Endodermal cell (in vitro differentiated cells): ENCODE measurements around the gene BTD. TPM values are rescaled to one million over a fixed set of nuclear protein-coding genes. Genes with fewer than 3 reads are reported as not detected.
A peak's percentile ranks its signal among the peaks of the same experiment; 100 is the strongest.
"Not testable (repeated sequence)": the region's sequence is repeated elsewhere in the genome, so short reads cannot be mapped to it uniquely, and the experiment has no call there.

Experiments
- DNase-seq: peaks from one replicate; pipeline ENCODE4 v3.0.0-alpha.2; 2017
- H3K27ac ChIP-seq: 2 replicates; pipeline ENCODE4 v1.5.1; 2013; ENCODE audit warnings: mild to moderate bottlenecking, low read depth, low read length, moderate library complexity
- H3K27me3 ChIP-seq: 2 replicates; pipeline ENCODE4 v1.6.1; 2013; ENCODE audit warnings: mild to moderate bottlenecking, low read length, moderate library complexity; ENCODE audit not compliant: insufficient read depth, control insufficient read depth, poor library complexity, severe bottlenecking
- H3K36me3 ChIP-seq: 2 replicates; pipeline ENCODE4 v1.7.0; 2013; ENCODE audit warnings: mild to moderate bottlenecking, low read length, moderate library complexity; ENCODE audit not compliant: control insufficient read depth, insufficient read depth
- H3K4me1 ChIP-seq: one replicate; pipeline ENCODE4 v1.7.0; 2013; ENCODE audit warnings: low read length; ENCODE audit not compliant: control insufficient read depth, insufficient read depth
- H3K4me3 ChIP-seq: 2 replicates; pipeline ENCODE4 v1.5.1; 2013; ENCODE audit warnings: mild to moderate bottlenecking, low read length, moderate library complexity
- H3K9ac ChIP-seq: 2 replicates; pipeline ENCODE4 v1.6.1; 2013; ENCODE audit warnings: mild to moderate bottlenecking, low read length, moderate library complexity; ENCODE audit not compliant: poor library complexity, severe bottlenecking; ENCODE audit errors: extremely low read depth
- H3K9me3 ChIP-seq: 2 replicates; pipeline ENCODE4 v1.6.1; 2013; ENCODE audit warnings: mild to moderate bottlenecking, low read length, moderate library complexity; ENCODE audit not compliant: control insufficient read depth
- H3K27ac Mint-ChIP-seq: 2 replicates; pipeline ENCODE4 v1.8.0; 2020; ENCODE audit warnings: mixed read lengths
- H3K27me3 Mint-ChIP-seq: 2 replicates; pipeline ENCODE4 v1.8.0; 2021; ENCODE audit warnings: mild to moderate bottlenecking, mixed read lengths; ENCODE audit not compliant: insufficient read depth
- H3K36me3 Mint-ChIP-seq: 2 replicates; pipeline ENCODE4 v1.8.0; 2020; ENCODE audit warnings: low read depth, mixed read lengths
- H3K4me1 Mint-ChIP-seq: 2 replicates; pipeline ENCODE4 v1.8.0; 2020; ENCODE audit warnings: mixed read lengths
- H3K4me3 Mint-ChIP-seq: 2 replicates; pipeline ENCODE4 v1.8.0; 2020; ENCODE audit warnings: mild to moderate bottlenecking, moderate library complexity, mixed read lengths
- H3K9me3 Mint-ChIP-seq: 2 replicates; pipeline ENCODE4 v1.8.0; 2020; ENCODE audit warnings: mild to moderate bottlenecking, mixed read lengths
- CTCF ChIP-seq: fragments of 200-600 bp; sonication (generic); conservative IDR thresholded peaks from 2 replicates; pipeline ENCODE4 v1.5.0; 2021; ENCODE audit warnings: antibody characterized with exemption, mild to moderate bottlenecking
- WGBS, 2 experiments: methylation state at CpG; one replicate each; pipeline versions ENCODE4 v1.1.5 to v1.1.7; 2013; ENCODE audit warnings: missing lambda C conversion rate in 2 of 2, mixed read lengths in 1 of 2; ENCODE audit not compliant: insufficient coverage in 1 of 2, insufficient read length in 1 of 2; 5-methylcytosine and 5-hydroxymethylcytosine counted together
- total RNA-seq, 2 donors: library from RNA; stranded (reverse); fragmentation: NEBNext Ultra II Directional in 1 of 2; extraction: Animal tissue kit (Norgen Biotek cat#: 25700) in 1 of 2; gene quantifications; 2 replicates in 1 of 2; 3 replicates in 1 of 2; pipeline ENCODE4 v1.2.1, GENCODE V29; 2021

BTD gene
- total RNA-seq, 2 donors from 2014 or later, result 25.7 to 27.8 TPM

- no peak for TF ChIP-seq CTCF
- DNase-seq, result no peak
- Mint-ChIP-seq H3K36me3 (peaks cover 55% of the 10 kb centered on the region), H3K4me1 (peaks cover 13% of the 10 kb centered on the region), H3K27me3 (no peaks in the 10 kb centered on the region), H3K9me3 (peaks cover 30% of the 10 kb centered on the region), H3K27ac (peak overlapping the region; percentile 97), H3K4me3 (peak overlapping the region; percentile 100)
- Histone ChIP-seq H3K4me1 (no peaks in the 10 kb centered on the region), H3K9me3 (peaks cover 9% of the 10 kb centered on the region), H3K36me3 (peaks cover 25% of the 10 kb centered on the region), H3K4me3 (peak overlapping the region; percentile 99), H3K9ac (peak overlapping the region; percentile 91), H3K27me3 (no peaks in the 10 kb centered on the region), H3K27ac (peak overlapping the region; percentile 95)
- 8% methylated on average over 9 of the region's 9 CpGs for WGBS, 2 experiments
Measured at GRCh38 chr3:15602146-15602536, 596 bp downstream of the BTD start.

- not testable (repeated sequence) for H3K27me3 Mint-ChIP-seq, H3K9ac ChIP-seq, H3K27ac ChIP-seq, H3K9me3 ChIP-seq, DNase-seq, H3K4me1 ChIP-seq, H3K27me3 ChIP-seq
- Mint-ChIP-seq H3K36me3 (peaks cover 49% of the 10 kb centered on the region), H3K27ac (peak overlapping the region; percentile 97), H3K9me3 (peaks cover 30% of the 10 kb centered on the region), H3K4me1 (peaks cover 13% of the 10 kb centered on the region), H3K4me3 (peak overlapping the region; percentile 100)
- WGBS, 2 experiments, result 98 to 100% methylated on average over 1 to 2 of the region's 3 CpGs
- H3K36me3 ChIP-seq, result peaks cover 18% of the 10 kb centered on the region
- peak overlapping the region; percentile 99 for H3K4me3 ChIP-seq
Measured at GRCh38 chr3:15602816-15603215, 1.3 kb downstream of the BTD start.

GRCh38 chr3:15604584-15604983 lies 3.0 kb downstream of the BTD start:
- H3K27me3 Mint-ChIP-seq, H3K4me3 ChIP-seq, DNase-seq, H3K4me3 Mint-ChIP-seq, H3K4me1 ChIP-seq, H3K36me3 ChIP-seq, H3K27me3 ChIP-seq, H3K27ac Mint-ChIP-seq, H3K9ac ChIP-seq, H3K27ac ChIP-seq, H3K9me3 ChIP-seq: not testable (repeated sequence)
- H3K36me3 Mint-ChIP-seq, result peaks cover 35% of the 10 kb centered on the region
- H3K9me3 Mint-ChIP-seq, result peaks cover 30% of the 10 kb centered on the region
- H3K4me1 Mint-ChIP-seq, result peaks cover 13% of the 10 kb centered on the region
- 90 to 100% methylated on average over 1 of the region's 1 CpG for WGBS, 2 experiments

- Histone ChIP-seq H3K4me1 (no peaks in the 10 kb centered on the region), H3K9me3 (peaks cover 9% of the 10 kb centered on the region), H3K36me3 (no peaks in the 10 kb centered on the region), H3K4me3 (no peak overlapping the region), H3K27ac (no peak overlapping the region), H3K9ac (no peak overlapping the region), H3K27me3 (no peaks in the 10 kb centered on the region)
- no peak overlapping the region for H3K4me3 Mint-ChIP-seq
- H3K9me3 Mint-ChIP-seq, result peaks cover 30% of the 10 kb centered on the region
- no peaks in the 10 kb centered on the region for H3K27me3 Mint-ChIP-seq
- no peak for DNase-seq
- H3K36me3 Mint-ChIP-seq, result peaks cover 33% of the 10 kb centered on the region
- peaks cover 7% of the 10 kb centered on the region for H3K4me1 Mint-ChIP-seq
- WGBS, 2 experiments, result 78 to 87% methylated on average over 1 to 2 of the region's 2 CpGs
- H3K27ac Mint-ChIP-seq, result peak overlapping the region; percentile 72
- no peak for TF ChIP-seq CTCF
Measured at GRCh38 chr3:15606434-15606891, 4.9 kb downstream of the BTD start.
